Activated T-cell treated with anti-CD3 and anti-CD28 coated beads for 1 hour (primary cell): Measurements from ENCODE around the gene TATDN2.
"Not testable (repeated sequence)": the region's sequence is repeated elsewhere in the genome, so short reads cannot be mapped to it uniquely, and the experiment has no call there.

Experiments
- DNase-seq: peaks from one replicate; pipeline ENCODE4 v3.0.0-alpha.2; 2020; ENCODE audit warnings: low read depth

The TATDN2 gene

DNA sequence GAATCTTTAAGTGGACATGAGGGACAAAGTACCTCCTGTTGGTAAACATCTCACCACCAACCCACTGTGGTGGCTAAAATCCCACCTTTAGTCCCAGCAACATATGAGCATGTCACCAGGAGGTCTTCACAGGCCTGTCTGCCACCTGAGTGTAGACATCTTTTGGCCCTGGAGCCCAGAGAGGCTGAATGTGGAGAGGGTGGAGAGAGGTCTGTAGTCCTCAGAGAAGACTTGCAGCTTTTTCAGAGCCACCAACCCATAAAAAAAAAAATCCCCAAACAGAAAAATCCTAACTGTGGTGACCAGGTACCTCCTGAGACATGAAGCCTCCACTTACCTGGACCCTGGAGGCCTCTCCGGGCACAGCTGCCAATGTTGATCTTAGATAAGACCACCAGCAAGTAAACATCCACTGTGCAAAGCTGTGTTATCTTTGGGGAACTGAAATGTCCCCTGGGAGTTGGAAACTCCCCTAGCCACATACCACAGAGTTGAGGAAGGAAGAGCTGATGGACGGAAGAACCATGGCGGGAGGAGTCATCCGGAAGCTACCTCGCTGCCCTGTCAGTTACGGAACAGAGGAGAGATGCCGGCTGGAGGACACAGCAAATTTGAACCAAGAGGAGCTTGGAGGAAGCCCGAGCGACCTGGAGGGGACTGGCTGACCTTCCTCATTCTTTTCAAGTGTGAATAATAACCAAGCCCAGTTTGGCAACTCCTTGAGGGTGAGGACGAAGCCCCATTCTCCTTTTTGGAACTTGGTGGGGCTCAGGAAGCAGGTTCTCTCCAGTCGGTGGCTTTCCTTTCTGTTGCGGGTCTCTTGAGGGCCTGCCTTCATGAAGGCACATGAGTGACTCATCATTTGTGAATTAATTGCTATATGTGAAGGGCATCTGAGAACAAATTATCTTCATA is 44.5 kb downstream of the TATDN2 start, which contains the start of gene GHRL:
Gene GHRL (minus strand): TSS at position 443 of the 915 bp plus-strand sequence. CDS start 2,767 bp downstream, outside the sequence.
- DNase-seq, result no peak

DNA sequence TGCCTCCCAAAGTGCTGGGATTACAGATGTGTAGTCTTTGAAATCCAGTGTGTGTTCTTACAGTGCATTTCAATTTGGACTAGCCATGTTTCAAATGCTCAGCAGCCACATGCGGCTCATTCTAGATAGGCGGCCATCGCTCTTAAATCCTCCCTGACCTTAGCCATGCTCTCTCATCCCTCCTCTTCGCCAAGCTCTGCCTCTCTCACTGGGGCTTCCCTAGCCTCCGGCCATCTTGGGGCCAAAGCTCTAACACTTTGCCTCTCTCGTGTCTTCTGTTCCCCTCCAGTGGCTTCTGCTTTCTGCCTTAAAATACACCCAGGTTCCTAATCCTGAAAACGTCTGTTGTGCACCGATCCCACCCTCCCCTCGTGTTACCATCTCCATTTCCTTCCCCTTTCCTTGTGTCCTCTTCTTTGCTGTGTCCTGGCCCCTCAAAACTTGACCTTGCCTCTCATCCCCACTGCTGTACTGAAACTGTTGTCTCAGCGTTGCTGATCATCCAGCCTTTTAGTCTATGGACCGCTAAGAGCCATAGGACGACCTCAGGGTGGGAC is 45.8 kb downstream of the TATDN2 start:
- no peak for DNase-seq

DNA sequence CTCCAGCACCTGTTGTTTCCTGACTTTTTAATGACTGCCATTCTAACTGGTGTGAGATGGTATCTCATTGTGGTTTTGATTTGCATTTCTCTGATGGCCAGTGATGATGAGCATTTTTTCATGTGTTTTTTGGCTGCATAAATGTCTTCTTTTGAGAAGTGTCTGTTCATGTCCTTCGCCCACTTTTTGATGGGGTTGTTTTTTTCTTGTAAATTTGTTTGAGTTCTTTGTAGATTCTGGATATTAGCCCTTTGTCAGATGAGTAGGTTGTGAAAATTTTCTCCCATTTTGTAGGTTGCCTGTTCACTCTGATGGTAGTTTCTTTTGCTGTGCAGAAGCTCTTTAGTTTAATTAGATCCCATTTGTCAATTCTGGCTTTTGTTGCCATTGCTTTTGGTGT is 49.8 kb downstream of the TATDN2 start:
- not testable (repeated sequence) for DNase-seq

DNA sequence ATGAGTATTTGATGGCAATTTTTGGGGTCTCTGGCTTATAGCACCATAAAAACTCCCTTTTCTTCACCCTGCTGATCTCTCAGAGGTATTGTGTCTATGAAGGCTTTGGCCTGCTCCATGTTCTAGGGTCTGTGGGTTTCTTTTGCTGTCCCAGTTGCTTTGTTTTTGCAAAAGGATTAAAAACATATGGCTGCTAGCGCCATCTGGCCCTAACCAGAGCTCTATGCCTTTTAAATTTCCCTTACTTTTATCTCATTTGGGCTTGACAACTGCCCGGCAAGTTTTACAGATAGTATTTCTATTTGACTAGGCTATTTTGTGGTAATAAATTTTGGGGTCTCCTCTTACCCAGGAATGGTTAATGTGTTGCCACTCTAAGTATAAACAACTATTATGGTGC is 50.9 kb downstream of the TATDN2 start:
- no peak for DNase-seq

DNA sequence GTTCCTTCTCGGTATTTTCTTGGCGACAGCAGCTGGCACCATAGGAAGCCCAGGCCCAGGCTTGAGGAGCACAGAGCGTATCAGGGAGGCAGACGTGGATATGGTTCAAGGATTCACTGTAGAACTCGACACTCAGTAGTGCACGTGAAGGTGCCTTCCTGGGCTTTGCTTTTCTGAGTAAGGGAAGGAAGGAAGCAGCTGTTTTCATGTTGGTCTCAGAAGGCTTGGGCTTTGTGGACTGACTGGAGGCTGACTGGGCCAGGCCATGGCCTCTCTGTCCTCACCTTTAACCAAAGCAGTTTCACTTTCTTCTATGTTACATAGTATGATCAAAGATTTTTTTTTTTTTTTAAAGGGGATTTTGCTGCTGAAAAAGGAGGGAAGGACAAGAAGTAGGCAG is 51.4 kb downstream of the TATDN2 start:
- DNase-seq, result no peak

DNA sequence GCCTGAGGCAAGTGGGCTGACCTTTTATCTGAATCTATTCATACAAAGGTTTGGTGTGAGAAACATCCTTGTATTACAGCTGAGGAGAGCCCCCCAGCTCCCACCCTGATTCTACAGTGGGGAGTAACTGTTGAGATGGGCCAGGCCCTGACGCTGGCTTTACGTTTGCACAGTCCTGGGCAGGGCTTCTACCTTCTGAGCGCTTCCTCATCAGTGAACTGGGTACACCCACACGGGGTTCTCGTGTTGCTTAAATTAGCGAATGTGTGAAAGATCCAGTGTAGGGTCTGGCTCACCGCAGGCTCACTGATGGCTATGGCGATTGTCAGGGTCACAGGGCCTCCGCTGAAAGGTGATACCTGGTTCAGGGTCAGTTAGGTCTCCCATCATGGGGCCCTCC is 51.8 kb downstream of the TATDN2 start:
- DNase-seq, result no peak

DNA sequence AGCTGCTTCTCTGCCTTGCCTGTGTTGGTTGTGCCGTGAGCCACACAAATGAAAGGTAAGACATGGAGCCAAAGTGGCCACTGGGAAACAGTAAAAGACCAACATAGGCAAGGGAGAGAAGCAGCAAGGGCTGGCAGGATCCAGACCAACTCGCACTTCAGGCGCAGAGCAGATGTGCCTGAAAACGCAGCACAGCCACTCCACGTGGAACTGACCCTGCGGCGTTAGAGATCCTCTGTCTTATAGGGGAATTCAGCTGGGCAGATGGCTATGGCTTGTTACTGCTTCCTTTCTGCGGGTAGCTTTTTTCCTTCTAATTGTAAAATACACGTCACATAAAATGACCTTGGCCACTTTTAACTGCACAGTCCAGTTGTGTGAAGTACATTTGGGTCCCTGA is 54.8 kb downstream of the TATDN2 start:
- DNase-seq, result no peak

DNA sequence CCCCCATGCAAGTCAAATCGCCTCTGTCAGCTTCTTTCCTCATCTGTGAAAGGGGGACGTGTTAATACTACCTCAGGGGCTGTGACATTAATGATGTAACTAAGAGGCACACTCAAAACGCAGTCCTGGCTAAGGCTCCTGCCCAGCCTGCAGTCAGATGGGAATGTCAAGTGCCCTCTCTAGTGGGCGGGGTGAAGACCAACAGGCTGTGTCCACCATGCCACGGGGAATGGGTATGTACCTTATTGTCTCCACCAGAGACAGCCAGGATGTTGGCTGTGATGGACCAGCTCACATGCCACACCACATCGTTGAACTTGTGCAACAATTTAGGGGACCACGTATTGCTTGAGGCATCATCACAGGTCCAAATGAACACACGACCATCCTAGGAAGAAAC is 55.5 kb downstream of the TATDN2 start:
- no peak for DNase-seq

DNA sequence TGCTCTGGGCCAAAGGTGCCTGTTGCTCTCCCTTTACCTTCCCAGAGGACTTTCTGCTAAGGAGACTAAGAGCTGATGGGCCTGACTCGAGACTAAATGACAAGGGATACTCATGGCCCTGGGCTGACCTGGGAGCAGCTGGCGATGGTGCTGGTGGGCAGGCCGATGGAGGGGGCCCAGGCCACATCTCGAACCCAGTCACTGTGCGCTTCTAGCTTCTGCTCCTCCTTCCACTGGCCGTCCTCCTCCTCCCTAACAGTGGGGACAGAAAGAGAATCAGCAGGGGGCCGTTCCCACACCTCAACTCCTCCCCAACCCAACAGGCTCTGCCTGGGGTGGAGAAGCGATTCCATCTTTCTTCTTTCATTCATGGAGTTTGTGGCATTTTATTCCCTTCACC is 56.6 kb downstream of the TATDN2 start:
- DNase-seq, result no peak

DNA sequence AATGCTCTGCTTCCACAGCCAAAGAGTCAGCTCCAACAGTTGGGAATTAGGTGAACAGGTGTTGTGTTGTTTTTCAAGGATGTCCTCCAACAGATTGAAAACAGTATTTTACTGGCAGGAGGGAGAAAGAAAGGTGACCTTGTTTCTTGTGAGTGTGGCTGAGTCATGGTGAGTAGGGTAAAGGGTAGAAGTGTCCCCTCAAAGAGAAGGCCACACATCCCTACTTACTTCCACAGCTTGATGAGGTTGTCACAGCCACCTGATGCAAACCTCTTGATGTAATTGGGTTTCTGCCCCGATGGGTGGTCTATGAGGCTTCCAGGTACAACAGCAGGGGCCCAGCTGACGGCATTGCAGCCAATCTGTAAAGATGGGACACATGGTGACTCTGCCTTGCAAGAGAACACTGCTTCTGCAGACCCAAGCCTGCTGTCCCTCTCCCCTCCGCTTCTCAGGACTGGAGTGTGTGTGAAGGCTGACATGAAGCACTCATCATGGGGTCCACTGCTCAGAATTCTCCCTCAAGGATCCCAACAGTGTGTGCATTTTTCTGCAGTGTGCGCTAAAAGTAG is 57.2 kb downstream of the TATDN2 start:
- no peak for DNase-seq

DNA sequence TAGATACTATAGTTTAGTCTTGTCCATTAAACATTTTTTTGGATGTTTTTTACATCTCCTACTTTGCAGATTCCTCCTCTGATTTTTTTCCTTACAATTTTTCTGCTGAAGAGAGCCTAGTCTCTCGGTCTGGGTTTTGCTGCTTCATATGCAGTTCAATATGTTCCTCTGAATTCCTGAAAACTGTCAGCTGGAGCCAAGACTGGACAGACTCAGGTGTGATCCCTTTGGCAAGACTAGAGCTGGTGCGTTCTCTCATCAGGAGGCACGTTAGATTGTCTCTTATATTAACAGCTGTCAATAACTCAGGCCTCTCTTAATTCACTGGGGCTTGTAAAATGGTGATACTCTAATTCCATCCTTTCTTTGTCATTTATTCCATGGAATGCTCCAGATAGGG is 57.9 kb downstream of the TATDN2 start:
- DNase-seq, result no peak

DNA sequence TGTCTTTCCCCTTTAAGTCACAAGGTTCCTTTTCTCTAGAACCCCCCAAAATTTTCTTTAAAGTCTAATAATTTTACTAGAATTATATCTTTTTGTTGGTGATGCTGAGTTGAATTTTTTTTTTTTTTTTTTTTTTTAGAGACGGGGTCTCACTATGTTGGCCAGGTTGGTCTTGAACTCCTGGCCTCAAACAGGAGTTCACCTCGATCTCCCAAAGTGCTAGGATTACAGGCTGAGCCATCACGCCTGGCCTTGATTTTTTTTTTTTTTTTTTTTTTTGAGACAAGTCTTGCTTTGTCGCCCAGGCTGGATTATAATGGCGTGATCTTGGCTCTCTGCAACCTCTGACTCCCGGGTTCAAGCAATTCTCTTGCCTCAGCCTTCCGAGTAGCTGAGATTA is 60.4 kb downstream of the TATDN2 start:
- no peak for DNase-seq

DNA sequence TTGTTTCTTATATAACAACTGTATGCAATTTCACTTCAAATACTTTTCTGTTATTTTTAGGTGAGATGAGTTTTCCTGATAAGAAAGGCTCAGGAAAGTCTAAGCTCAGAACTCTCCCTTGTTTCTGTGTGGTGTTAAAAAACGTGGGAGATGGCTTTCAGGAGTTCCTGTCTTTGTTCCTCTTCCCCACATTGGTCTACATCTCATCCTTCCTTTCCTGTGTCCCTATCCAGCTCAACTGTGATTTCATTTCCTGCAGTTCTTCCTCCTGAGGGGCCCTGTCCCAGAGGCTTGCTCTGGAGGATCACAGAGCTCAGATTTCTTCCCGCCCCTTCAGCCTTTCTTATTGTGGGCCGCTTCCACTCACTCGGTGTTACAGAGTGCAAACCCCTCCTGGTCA is 61.5 kb downstream of the TATDN2 start:
- no peak for DNase-seq

DNA sequence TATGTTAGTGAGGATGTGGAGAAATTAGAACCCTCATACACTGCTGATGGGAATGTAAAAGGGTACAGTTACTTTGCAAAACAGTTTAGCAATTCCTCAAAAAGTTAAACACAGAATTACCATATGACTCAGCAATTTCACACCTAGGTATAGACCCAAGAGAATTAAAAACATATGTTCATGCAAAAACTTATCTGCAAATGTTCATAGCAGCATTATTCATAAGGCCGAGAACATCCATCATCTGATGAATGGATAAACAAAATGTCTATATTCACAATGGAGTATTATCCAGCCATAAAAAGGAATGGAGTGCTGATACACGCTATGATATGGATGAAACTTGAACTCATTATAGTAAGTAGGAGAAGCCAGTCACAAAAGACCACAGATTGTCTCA is 62.3 kb downstream of the TATDN2 start:
- DNase-seq, result no peak

DNA sequence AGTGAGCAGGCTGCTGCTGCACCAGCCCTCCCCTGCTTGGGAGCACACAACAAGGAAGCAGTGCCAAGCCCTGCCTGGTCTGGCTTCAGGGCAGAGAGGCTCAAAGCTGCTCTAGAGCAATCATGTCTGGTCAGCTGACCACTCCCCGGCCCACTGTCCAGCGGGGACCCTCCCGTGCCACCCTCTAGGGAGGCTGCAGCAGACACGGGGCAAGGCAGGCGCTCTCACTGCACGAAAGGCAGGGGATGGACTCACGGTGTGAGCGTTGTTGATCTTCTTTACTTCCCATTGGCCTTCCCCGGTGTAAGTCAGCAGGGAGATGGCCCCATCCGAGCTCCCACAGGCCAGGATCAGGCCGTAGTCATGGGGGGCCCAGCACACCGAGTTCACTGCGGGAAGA is 63.5 kb downstream of the TATDN2 start:
- DNase-seq, result no peak

DNA sequence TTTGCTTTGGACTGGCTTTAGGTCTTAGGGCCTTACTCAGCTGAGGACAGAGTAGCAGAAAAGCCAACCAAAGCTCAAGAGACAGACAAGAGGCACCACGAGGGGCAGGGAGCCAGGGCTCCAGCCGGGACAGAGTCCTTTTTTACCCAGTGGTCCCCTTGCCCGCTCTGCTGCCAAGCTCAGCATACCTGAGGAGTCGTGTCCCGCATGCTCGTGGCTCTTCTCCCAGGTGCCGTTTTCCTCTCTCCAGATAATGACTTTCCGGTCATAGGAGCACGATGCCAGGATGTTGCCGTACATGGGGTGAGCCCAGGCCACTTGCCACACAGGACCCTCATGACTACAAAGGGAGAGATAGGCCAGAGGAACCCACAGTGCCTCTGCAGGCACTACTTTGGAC is 64.1 kb downstream of the TATDN2 start:
- DNase-seq, result no peak

DNA sequence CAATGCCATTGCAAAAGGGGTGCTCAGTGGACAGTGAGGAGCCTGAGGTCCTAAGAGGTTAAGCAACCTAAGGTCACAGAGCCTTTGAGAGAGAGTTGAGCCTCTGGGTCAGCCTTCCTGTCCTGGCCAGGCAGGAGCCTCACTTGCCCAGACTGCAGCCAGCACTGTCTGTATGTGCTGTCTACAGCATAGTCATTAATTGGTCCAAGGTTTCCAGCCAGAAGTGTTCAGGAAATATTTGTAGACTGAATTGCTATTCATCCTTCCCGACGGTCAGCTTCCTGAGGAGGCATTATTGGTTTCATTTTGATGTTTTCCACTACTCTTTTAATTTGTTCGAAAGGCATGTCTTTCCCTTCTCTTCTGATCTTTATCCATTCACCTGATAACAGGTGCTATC is 64.6 kb downstream of the TATDN2 start:
- no peak for DNase-seq

DNA sequence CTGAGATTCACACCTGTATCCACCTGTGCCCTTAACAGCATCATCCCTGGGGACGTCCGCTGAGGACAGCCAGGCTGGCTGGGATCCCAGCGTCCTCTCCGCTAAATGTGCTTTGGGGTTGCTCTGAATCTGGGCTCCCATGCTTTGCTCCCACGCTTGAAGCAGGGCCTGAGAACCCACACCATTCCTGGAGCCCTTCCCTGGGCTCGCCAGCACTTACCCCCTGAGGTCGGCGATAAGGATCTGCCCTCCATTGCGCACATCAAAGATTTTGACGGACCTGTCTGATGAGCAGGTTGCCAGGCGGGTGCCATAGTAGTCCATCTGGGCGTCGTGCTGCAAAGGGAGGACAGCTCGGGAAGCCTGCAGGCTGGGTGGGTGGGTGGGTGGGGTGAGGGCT is 66.8 kb downstream of the TATDN2 start:
- DNase-seq, result no peak

DNA sequence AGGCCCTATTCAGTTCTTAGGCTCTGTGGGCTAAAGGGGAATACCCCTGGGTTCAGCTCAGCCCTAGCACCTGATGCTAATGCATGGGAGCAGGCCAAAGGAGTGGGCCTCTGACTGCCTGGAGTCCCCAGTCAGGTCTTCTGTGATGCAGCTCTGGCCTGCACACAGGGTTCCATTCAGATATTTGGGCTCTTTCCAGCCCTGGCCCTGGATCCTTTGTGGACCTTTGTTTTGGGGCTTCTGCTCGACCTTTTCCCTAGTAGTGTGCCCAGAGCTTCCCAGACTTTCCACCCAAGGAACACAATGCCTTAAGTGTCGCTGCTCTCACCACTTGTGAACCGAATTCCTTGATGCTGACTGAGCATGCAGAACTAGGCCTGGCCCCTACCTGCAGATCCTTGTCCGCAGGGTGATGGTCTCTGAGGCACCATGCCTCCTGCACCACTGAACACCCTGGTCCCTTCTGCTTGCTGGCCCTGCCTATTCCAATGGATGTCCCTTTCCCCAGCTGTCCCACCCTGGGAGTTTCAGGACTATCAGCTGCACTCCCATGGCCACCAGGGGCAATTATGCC is 67.6 kb downstream of the TATDN2 start:
- no peak for DNase-seq

DNA sequence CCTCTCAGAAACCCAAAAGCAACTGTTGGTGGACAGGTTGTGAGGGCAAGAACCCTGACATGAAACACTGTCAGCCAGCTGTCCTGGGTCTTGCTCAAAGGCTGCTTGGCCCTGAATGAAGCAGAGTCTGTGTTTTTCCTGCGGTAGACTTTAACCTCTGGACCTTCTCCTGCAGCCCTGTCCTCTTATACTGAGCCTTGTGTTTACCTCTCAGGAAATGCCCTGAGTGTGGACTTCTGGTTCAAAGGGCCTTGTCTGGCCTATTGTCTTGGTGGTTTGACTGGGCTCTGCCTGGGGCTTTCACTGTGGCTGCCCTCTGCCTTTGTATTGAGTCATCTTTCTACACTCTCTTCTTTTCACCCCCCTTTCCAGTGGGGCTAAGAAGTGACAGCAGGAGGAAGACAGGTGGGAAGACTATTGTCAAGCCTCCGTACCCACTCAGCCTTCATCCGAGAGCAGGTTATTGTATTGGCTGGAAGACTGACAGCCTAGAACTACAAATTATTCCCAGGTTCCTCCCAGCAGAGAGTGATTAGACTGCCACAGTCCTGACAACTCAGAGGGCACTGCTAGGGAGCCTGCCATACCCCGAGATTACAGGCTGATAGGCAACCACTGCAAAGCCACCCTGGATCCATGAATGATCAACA is 69.2 kb downstream of the TATDN2 start:
- no peak for DNase-seq

DNA sequence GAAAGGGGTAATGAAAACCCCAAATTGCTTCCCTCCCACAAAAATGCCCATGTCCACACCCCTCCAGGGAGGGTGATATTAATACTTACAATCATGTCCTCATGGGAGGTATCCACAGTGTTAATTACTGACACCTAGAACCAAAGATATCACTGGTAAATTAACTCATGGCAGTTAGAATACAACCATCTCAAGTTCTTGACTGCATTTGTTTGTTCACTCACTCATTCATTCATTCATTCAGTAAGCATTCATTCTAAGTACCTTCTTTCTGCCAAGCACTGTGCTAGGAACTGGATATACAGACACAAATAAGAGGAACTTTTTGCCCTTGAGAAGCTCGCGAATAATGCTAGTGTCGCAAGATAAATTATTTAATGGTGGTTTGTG is 69.7 kb downstream of the TATDN2 start:
- no peak for DNase-seq

DNA sequence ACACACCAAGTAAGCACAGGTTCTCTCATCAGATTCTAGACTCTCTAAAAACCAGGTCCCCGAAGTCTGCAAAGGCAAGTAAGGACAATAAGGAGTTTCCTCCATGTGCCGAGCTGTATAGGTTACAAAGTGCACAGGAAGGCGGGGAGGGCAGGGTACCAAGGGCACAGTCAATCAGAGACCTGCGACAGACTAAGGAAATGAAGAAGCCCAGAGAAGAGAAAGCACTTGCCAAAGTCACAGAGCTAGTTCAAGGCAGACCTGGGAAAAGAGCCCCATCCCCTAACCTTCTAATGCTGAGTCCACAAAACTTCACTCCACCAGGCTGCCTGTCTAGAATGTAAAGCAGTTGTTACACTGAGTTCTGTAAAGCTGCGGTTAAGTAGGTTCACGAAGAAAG is 71.0 kb downstream of the TATDN2 start:
- DNase-seq, result no peak

DNA sequence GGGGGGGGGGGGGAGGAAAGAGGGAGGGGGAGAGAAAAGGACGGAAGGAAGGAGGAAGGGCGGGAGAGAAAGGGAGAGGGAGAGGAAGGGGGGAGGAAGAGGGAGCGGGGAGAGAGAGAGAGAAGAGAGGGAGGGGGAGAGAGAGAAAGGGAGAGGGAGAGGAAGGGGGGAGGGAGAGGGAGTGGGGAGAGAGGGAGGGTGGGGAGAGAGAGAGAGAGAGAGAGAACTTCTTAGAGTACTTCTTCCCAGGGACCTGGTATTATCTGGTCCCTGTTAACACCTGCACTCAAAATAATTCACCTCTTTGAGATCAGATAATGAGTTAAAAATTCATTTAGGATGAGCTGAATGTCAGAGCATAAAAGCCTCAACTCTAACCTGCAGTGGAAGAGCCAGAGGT is 71.5 kb downstream of the TATDN2 start:
- no peak for DNase-seq
